ENCODE measurements around the gene PFDN5. TPM values are rescaled to one million over a fixed set of nuclear protein-coding genes. Genes with fewer than 3 reads are reported as not detected.

PFDN5 gene
- total RNA-seq, result 100 to 1,000 TPM; 253 to 322 TPM

DNA sequence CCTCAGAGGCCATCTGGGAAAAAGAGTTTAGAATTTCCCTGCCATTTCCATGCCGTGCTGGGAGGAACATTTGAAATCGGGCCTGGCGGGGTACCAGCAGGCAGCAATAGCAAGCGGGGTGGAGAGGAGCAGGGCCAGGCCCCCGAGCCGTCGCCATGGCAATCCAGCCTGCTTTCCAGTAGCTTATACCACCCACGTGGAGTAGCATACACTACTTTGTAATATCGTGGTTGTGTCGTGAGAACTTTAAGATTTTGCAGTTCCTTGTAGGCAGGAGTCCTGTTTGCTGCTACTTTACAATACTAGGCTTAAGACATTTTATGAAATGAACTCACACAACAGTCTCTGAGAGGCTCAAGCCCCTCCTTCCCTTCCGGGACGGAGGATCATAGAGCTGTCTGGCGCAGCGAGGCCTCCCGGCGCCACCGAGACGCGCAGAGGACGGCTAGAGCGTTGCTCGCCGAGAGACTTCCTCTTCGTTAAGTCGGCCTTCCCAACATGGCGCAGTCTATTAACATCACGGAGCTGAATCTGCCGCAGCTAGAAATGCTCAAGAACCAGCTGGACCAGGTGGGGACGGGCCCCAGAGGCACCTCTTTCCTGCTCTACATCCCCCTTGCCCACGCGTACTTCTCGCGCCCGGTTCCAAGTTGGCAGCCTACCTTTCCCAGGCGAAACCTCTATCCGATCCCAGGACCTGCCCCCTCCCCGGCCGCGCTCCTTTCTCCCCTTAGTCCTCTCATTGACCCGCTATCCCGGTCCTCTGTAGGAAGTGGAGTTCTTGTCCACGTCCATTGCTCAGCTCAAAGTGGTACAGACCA is at the start of gene PFDN5:
TSS of gene PFDN5 (plus strand) at position 473 of the 821 bp plus-strand sequence. CDS start at position 499, 26 bp downstream.
- ChIA-PET CTCF (interaction anchor here (0.6 to 18.7 kb wide), 15 partner anchors 8 to 348 kb away, joined by 3 to 173 read pairs (median 4); partner anchors contain the start of genes AAAS, ESPL1 and SOAT2), POLR2A (interaction anchor here (0.6 to 2.1 kb wide), 9 partner anchors 26 to 216 kb away, joined by 3 to 15 read pairs (median 4); partner anchors contain the start of genes AAAS, CSAD, ESPL1 and SPRYD3)
- Mint-ChIP-seq H3K36me3 (ENCODE audit: low read depth) (peaks cover 75% of the 10 kb centered on the region), H3K4me3 (peak within 1 kb of the TSS; percentile 85), H3K27me3 (no peaks in the 10 kb centered on the region), H3K4me1 (peaks cover 52% of the 10 kb centered on the region), H3K27ac (peak within 1 kb of the TSS; percentile 94), H3K9me3 (ENCODE audit: low read depth) (no peaks in the 10 kb centered on the region)
- DNase-seq (peak; percentile 93), ATAC-seq (peak; percentile 88)
- intact Hi-C loops (cut with DNase I, micrococcal nuclease), result loop anchor here (1.0 to 2.0 kb wide), 13 partner anchors 26 to 331 kb away; partner anchors contain the start of genes AAAS (in 2 of the 2), ESPL1 (in 2 of the 2), ATF7 (in 1 of the 2) and CSAD (in 1 of the 2)

DNA sequence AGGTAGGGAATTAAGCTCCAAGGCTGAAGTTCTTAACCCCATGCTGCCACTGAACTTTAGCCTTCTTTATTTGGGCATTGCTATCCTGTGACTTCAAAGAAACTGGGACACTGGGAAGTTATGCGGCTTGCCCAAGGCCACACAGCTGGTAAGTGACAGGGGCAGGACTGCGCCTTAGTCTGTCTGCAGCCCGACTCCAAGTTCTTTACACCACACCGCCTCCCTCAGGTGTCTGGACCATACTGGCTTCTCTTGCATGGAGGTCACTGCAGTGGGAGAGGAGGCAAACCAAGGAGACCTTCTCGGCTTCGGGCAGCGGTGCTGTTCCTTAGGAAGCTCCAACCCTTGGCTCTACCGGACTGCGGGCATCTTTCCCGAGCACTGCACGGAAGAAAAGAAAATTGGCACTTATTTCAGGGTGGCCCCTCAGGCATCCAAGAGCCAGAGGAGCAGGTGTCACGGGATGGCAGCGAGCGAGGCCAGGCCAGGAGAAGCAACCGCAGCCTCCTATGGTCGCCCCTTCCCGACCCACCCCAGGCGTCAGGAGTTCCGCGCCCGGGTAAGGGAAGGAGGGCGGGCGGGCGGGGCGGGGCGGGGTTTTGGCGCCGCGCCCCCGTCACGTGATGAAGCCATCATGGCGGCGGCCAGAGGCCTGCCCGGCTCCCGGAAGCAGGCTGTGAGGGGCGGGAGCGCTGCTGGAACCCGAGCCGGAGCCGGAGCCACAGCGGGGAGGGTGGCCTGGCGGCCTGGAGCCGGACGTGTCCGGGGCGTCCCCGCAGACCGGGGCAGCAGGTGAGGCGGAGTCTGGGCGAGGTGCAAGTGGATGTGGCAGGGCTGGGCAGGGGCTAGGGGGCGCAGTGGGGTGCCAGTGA is 43.6 kb upstream of the PFDN5 start:
- POLR2A ChIA-PET, result interaction anchor here (1.2 kb wide), 1 partner anchor 36 kb away, joined by 3 read pairs; no protein-coding TSS in a partner anchor
- intact Hi-C loops (cut with DNase I, micrococcal nuclease), result loop anchor here (1.0 to 2.0 kb wide), 8 partner anchors 17 to 71 kb away; partner anchors contain the start of genes AAAS (in 1 of the 2), CSAD (in 1 of the 2), ESPL1 (in 1 of the 2) and MYG1 (in 1 of the 2)
- no peaks in the 10 kb centered on the region for H3K9me3 Mint-ChIP-seq (ENCODE audit: low read depth)
- peak overlapping the region; percentile 95 for H3K27ac Mint-ChIP-seq
- H3K27me3 Mint-ChIP-seq, result no peaks in the 10 kb centered on the region
- peak overlapping the region; percentile 97 for H3K4me3 Mint-ChIP-seq
- DNase-seq (peak; percentile 83), ATAC-seq (peak; percentile 91)
- peaks cover 8% of the 10 kb centered on the region for H3K36me3 Mint-ChIP-seq (ENCODE audit: low read depth)
- H3K4me1 Mint-ChIP-seq, result peaks cover 36% of the 10 kb centered on the region
- CTCF ChIA-PET, result interaction anchor here (0.7 to 4.7 kb wide), 19 partner anchors 10 to 173 kb away, joined by 3 to 35 read pairs (median 4); partner anchors contain the start of genes CSAD, MYG1, SPRYD3 and ZNF740

DNA sequence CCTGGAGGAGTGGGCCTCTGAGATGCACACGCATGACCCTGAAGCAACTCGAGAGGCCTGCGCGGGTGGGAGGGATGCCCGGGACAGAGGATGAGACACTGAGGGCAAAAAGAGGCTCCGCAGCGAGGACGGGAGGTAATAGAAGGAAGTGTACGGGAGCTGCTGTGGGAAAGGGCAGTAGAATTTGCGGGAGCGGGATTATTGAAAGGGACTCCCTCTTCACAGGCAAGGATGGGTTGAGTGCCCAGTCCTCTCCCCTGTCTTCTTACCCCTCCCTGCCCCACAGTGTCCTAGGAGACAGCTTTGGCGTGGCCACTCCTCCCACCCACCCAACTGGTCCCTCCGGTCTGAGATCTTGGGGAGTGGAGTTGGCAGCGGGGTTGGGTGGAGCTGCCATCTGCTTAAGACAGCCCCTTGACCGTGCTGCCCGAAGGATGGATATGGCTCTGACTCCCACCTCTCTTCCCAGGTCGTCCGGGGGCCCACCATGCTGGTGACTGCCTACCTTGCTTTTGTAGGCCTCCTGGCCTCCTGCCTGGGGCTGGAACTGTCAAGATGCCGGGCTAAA is 42.9 kb upstream of the PFDN5 start:
- Mint-ChIP-seq H3K9me3 (ENCODE audit: low read depth) (no peaks in the 10 kb centered on the region), H3K4me3 (peak overlapping the region; percentile 97), H3K27me3 (no peaks in the 10 kb centered on the region), H3K27ac (peak overlapping the region; percentile 95), H3K36me3 (ENCODE audit: low read depth) (peaks cover 8% of the 10 kb centered on the region), H3K4me1 (peaks cover 36% of the 10 kb centered on the region)
- DNase-seq, result peak; percentile 25
- intact Hi-C loops (cut with DNase I, micrococcal nuclease), result loop anchor here in 1 of 2 experiments (1.0 kb wide), 6 partner anchors 16 to 72 kb away; partner anchors contain the start of genes AAAS, CSAD, ESPL1 and MYG1
- ATAC-seq, result no peak
- POLR2A ChIA-PET, result interaction anchor here (1.2 kb wide), 1 partner anchor 37 kb away, joined by 3 read pairs; no protein-coding TSS in a partner anchor
- CTCF ChIA-PET, result interaction anchor here (1.3 to 4.7 kb wide), 6 partner anchors 12 to 93 kb away, joined by 3 to 35 read pairs (median 5); partner anchors contain the start of genes ESPL1 and PFDN5

DNA sequence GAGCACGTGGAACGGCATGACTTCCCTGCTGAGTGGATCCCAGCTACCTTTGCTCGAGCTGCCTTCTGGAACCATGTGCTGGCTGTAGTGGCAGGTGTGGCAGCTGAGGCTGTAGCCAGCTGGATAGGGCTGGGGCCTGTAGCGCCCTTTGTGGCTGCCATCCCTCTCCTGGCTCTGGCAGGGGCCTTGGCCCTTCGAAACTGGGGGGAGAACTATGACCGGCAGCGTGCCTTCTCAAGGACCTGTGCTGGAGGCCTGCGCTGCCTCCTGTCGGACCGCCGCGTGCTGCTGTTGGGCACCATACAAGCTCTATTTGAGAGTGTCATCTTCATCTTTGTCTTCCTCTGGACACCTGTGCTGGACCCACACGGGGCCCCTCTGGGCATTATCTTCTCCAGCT is 42.0 kb upstream of the PFDN5 start:
- ATAC-seq (no peak), DNase-seq (no peak)
- CTCF ChIA-PET, result interaction anchor here (1.4 to 4.7 kb wide), 5 partner anchors 11 to 68 kb away, joined by 4 to 35 read pairs (median 6); partner anchors contain the start of genes AAAS, ESPL1 and PFDN5
- peak overlapping the region; percentile 97 for H3K4me3 Mint-ChIP-seq
- H3K9me3 Mint-ChIP-seq (ENCODE audit: low read depth), result no peaks in the 10 kb centered on the region
- H3K4me1 Mint-ChIP-seq, result peaks cover 36% of the 10 kb centered on the region
- H3K36me3 Mint-ChIP-seq (ENCODE audit: low read depth), result peaks cover 8% of the 10 kb centered on the region
- POLR2A ChIA-PET, result interaction anchor here (1.2 kb wide), 1 partner anchor 38 kb away, joined by 3 read pairs; no protein-coding TSS in a partner anchor
- peak overlapping the region; percentile 95 for H3K27ac Mint-ChIP-seq
- no peaks in the 10 kb centered on the region for H3K27me3 Mint-ChIP-seq
- intact Hi-C loops (cut with DNase I, micrococcal nuclease), result no loop called here

DNA sequence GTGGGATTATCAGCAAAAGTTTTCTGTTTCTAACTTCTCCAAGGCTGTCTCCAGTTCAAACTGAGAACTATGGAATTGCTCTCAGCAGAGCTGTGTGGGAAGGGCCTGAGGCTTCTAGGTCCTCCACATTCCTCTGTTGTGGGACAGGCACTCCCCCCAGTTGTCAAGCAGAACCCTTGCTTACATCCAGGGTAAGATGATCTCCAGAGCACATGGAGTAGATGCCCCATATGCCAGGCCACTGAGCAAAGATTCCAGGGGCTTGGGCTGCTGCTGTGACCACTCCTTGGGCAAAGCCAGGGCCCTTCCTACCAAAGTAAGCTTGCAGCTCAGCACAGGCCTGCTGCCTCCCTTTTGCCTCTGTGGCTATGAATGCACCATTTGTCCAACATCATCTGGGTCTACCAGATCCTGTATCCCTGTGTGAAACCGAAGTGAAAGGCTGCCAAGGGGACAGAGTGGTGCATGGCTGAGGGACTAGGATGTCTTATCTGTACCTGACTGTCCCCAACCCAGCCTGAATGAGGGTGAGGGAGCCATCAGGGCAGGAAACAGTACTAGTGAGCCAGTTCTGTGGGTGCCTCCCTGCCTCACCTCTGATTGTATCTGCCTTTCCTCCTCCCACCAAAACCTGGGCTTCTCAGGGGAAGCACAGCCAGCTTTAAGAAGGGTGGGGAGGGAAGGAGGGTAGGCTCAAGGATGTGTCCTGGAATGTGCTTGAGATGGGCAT is 40.4 kb upstream of the PFDN5 start:
- no peak overlapping the region for H3K4me3 Mint-ChIP-seq
- no peaks in the 10 kb centered on the region for H3K27me3 Mint-ChIP-seq
- POLR2A ChIA-PET, result interaction anchor here (1.0 kb wide), 1 partner anchor 12 kb away, joined by 14 read pairs; the partner anchor contains the start of gene ESPL1
- intact Hi-C loops (cut with DNase I, micrococcal nuclease), result no loop called here
- peaks cover 36% of the 10 kb centered on the region for H3K4me1 Mint-ChIP-seq
- no peaks in the 10 kb centered on the region for H3K9me3 Mint-ChIP-seq (ENCODE audit: low read depth)
- H3K27ac Mint-ChIP-seq, result peak overlapping the region; percentile 39
- DNase-seq, result no peak
- H3K36me3 Mint-ChIP-seq (ENCODE audit: low read depth), result peaks cover 8% of the 10 kb centered on the region
- CTCF ChIA-PET, result interaction anchor here (0.6 to 4.7 kb wide), 5 partner anchors 10 to 67 kb away, joined by 3 to 35 read pairs (median 7); partner anchors contain the start of genes AAAS and ESPL1
- ATAC-seq, result no peak

DNA sequence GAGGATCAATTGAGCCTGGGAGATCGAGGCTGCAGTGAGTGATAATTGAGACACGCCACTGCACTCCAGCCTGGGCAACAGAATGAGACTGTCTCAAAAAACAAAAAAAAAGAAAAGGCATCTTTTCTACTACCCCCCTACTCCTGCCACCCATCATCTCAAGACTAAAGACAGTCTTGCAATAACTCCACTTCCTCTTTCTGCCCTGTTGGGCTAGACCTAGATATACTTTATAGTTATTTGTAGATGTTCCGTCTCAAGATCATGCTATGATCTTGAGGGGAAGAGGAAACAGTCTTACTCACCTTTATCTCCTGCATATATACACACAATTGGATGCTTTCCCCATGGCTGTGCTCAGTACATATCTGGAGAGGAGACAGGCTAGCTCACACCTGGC is 39.3 kb upstream of the PFDN5 start:
- CTCF ChIA-PET, result interaction anchor here (0.6 to 2.5 kb wide), 6 partner anchors 11 to 101 kb away, joined by 3 to 14 read pairs (median 5); partner anchors contain the start of genes AAAS and ESPL1
- H3K27ac Mint-ChIP-seq, result no peak overlapping the region
- no peak for ATAC-seq
- H3K9me3 Mint-ChIP-seq (ENCODE audit: low read depth), result no peaks in the 10 kb centered on the region
- POLR2A ChIA-PET, result no interaction called here
- no peak for DNase-seq
- peaks cover 8% of the 10 kb centered on the region for H3K36me3 Mint-ChIP-seq (ENCODE audit: low read depth)
- peaks cover 35% of the 10 kb centered on the region for H3K4me1 Mint-ChIP-seq
- intact Hi-C loops (cut with DNase I, micrococcal nuclease), result no loop called here
- H3K27me3 Mint-ChIP-seq, result no peaks in the 10 kb centered on the region
- no peak overlapping the region for H3K4me3 Mint-ChIP-seq

DNA sequence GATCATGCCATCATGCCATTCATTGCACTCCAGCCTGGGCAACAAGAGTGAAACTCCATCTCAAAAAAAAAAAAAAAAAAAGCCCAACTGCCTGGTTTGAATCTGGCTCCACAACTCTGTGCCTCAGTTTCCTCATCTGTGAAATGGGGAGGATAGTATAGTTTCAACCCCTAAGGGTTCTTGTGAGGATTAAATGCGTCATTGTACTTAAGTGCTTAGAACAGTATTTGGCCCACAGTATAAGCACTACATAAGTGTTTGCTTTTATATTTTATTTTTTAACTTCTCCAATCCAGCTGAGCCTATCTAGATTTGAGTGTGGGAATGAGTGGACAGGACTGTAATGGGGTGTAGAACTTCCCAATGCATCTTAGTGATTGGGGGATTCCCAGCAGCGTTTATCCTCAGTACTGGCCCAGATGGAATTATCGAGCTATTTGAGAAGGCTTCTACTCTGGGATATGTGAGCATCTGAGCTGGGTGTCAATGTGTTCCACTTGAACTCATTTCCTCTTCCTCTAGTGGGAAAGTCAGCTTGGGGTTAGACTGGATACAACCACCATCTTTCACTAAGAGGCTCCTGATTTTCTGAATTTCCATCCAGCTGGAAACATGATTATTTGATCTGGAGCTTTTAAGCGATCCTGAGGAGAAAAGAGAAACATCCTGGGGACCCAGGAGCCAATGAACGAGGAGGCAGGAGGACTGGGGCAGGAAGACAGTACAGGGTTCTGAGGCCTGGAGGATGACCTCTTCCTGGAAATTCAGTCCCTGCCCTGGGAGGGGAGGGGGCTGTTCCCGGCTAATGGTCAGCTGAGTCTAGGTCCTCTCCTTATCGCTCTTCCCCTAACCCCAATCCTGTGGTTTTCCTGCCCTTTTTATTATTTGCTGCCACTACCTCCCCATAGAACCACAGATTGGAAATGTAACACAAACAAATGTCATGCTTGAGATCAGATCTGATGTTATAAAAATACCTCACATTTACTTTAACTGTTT is 36.5 kb upstream of the PFDN5 start:
- Mint-ChIP-seq H3K4me1 (peaks cover 20% of the 10 kb centered on the region), H3K36me3 (ENCODE audit: low read depth) (peaks cover 1% of the 10 kb centered on the region), H3K9me3 (ENCODE audit: low read depth) (no peaks in the 10 kb centered on the region), H3K27ac (no peak overlapping the region), H3K27me3 (no peaks in the 10 kb centered on the region), H3K4me3 (no peak overlapping the region)
- ChIA-PET CTCF (interaction anchor here (0.6 kb wide), 3 partner anchors 16 to 295 kb away, joined by 3 read pairs; no protein-coding TSS in a partner anchor), POLR2A (interaction anchor here (0.5 to 0.6 kb wide), 2 partner anchors 14 to 489 kb away, joined by 4 to 5 read pairs; no protein-coding TSS in a partner anchor)
- DNase-seq (no peak), ATAC-seq (no peak)
- intact Hi-C loops (cut with DNase I, micrococcal nuclease), result no loop called here

DNA sequence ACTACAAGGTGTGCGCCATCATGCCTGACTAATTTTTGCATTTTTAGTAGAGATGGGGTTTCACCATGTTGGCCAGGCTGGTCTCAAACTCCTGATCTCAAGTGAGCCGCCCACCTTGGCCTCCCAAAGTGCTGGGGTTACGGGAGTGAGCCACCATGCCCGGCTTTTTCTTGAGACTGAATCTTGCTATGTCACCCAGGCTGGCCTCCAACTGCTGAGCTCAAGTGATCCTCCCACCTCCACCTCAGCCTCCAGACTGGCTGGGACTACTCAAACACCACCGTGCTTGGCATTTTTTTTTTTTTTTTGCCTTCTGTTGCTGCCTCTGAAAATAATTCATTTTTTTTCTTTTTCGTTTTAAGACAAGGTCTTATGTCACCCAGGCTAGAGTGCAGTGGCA is 35.5 kb upstream of the PFDN5 start:
- ATAC-seq (no peak), DNase-seq (no peak)
- intact Hi-C loops (cut with DNase I, micrococcal nuclease), result no loop called here
- H3K4me3 Mint-ChIP-seq, result no peak overlapping the region
- ChIA-PET CTCF (interaction anchor here (0.9 to 2.7 kb wide), 2 partner anchors 46 to 62 kb away, joined by 3 to 11 read pairs; partner anchors contain the start of gene AAAS), POLR2A (interaction anchor here (0.6 to 0.7 kb wide), 2 partner anchors 100 to 172 kb away, joined by 3 to 4 read pairs; no protein-coding TSS in a partner anchor)
- H3K27ac Mint-ChIP-seq, result no peak overlapping the region
- H3K27me3 Mint-ChIP-seq, result no peaks in the 10 kb centered on the region
- H3K4me1 Mint-ChIP-seq, result peaks cover 12% of the 10 kb centered on the region
- H3K36me3 Mint-ChIP-seq (ENCODE audit: low read depth), result no peaks in the 10 kb centered on the region
- H3K9me3 Mint-ChIP-seq (ENCODE audit: low read depth), result no peaks in the 10 kb centered on the region

DNA sequence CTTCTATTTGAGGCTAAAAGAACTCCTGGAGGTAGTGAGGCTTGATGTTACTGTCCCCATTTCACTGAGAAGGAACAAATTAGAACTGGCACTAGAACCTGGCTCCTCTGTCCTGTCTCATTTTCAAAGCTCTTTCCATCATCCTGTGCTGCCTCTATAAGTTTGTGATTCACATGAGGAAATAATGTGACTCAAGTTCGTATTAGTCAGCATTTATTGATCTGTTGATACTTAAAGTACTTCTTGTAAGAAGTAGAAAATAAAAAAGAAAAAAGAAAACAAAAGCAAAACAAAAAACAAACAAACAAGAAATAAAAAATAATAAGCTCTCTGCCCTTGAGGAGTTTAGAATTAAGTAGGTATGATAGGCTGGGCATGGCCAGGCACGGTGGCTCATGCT is 29.6 kb upstream of the PFDN5 start:
- CTCF ChIA-PET, result interaction anchor here (0.8 to 6.8 kb wide), 7 partner anchors 14 to 69 kb away, joined by 3 to 113 read pairs (median 5); partner anchors contain the start of genes AAAS and PFDN5
- DNase-seq (no peak), ATAC-seq (no peak)
- Mint-ChIP-seq H3K36me3 (ENCODE audit: low read depth) (peaks cover 26% of the 10 kb centered on the region), H3K27ac (no peak overlapping the region), H3K4me3 (no peak overlapping the region), H3K4me1 (peaks cover 30% of the 10 kb centered on the region), H3K27me3 (no peaks in the 10 kb centered on the region), H3K9me3 (ENCODE audit: low read depth) (no peaks in the 10 kb centered on the region)
- POLR2A ChIA-PET, result no interaction called here
- intact Hi-C loops (cut with DNase I, micrococcal nuclease), result no loop called here
